NCI-H526 (cell line): ENCODE data around the gene KLF5.

Experiments
- DNase-seq, 2 experiments: peaks; one replicate each; lab custom pipeline; 2025; lab: John Stamatoyannopoulos, UW

The KLF5 gene

DNA sequence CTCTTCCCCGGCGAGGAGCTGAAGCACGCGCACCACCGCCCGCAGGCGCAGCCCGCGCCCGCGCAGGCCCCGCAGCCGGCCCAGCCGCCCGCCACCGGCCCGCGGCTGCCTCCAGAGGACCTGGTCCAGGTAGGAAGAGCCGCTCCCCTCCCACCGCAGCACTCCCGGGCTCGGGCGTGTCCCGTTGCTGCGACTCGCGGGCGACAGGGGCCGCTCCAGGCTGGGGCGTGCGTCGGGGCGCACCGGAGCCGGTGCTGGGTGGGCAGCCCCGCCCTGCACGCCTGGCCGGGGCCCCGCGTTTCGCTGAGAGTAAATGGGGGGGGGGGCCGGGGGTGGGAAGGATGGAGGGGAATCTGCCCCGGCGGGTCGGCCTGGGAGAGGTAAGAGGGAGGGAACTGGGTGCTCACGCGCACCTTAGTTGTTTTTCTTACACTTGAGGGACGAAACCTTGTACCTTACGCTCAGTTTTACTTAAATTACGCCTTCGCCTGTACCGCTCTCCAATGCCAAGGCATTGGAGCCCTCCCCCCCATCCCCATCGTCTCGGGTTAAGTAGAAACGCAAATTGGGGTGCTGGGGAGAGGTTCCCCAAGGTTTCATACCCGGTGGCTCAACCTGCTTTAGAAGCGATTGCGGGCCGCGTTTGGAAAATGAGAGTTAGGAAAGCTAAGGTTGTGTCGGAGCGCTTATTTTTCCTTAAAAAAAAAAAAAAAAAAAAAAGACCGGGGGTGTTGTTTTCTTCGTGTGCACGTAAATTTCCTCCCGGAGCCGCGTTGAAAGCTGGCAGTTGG, 850 bp downstream of the KLF5 start:
- DNase-seq = peak; percentile 34 to 94

DNA sequence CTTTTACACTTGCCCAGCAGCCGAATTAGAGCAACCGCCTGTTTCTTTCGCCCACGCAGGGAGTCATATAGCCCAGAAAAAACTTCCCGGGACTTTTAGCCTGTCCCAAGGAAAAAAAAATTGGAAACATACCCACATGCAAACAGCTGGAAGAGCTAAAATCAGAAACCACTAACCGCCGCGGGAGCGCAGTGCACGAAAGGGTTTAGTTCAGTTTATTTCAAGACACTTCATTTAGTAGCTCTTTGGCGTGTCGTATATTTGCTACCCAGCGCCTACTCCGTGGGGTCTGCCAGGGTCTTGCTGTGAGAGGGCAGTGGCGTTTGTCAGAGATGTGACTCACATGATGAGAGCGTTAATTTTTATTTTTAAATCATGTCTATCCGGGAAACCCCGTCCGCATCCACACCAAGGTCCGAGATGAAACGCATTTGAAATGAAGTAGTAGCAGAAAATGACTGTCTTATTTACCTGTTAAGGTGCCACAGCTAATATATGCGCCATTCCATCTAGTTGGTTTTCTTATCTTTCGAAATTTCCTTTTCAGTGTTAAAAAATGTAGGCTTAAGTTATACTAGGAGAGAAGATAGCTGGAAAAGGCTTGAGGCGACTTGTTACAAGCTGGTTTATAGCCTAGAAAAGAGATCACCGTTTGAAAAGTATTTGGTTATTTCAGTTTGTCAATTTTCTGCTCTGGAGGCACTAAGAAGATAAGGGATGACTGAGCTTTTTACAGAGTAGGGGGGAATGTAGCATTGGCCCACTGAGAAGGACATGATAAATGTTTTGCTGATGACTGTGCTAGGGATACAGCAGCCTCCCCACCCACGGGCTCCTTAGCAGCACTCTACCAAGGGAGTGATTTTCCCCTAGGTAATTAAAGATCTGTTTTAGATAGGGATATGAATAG, 1.7 kb downstream of the KLF5 start:
- DNase-seq = peak in 1 of 2 experiments; percentile 72

DNA sequence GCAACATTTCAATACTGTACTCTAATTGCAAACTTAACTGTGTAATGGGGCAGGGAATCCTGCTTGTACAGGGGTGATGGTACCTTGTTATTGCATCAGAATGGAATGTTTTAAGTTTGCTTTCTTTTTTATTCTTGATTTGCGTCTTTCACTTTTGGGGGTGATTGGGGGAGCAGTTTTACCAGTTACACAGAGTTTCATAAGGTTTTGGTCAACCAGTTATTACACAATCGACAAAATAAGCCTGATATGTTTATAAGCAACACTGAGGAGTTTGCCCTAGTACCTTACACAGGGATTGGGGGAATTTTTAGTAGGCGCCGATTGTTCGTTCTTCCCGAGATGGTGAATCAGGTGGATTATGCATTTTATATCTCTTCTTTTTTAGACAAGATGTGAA, 2.7 kb downstream of the KLF5 start:
- no peak for DNase-seq

DNA sequence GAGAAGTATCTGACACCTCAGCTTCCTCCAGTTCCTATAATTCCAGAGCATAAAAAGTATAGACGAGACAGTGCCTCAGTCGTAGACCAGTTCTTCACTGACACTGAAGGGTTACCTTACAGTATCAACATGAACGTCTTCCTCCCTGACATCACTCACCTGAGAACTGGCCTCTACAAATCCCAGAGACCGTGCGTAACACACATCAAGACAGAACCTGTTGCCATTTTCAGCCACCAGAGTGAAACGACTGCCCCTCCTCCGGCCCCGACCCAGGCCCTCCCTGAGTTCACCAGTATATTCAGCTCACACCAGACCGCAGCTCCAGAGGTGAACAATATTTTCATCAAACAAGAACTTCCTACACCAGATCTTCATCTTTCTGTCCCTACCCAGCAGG, 3.1 kb downstream of the KLF5 start:
- peak; percentile 49 to 50 for DNase-seq

DNA sequence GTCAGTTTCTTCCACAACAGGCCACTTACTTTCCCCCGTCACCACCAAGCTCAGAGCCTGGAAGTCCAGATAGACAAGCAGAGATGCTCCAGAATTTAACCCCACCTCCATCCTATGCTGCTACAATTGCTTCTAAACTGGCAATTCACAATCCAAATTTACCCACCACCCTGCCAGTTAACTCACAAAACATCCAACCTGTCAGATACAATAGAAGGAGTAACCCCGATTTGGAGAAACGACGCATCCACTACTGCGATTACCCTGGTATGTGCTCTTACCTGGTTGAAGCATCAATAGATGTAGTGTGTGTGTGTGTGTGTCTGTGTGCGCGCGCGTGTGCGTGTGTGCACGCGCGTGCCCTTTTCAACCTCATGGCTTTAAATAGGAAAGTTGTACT, 3.7 kb downstream of the KLF5 start:
- DNase-seq = peak in 1 of 2 experiments; percentile 38

DNA sequence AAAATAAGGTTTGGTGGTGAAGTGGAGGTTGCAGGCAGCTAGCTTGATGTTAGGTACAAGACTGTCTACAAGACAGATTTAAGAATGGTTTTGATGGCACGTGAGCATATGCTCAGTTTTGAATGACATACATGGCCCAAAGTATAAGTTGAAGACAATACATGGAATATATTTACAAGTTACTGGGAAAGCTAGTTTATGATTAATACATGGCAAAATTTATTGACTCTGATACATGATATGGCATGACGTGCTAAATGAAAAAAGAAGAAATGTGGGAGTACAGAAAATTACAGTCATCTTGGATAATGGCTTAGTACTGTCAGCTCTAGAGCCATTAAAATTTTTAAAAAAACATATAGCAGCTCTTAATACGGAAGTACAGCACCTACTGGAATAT, 4.4 kb downstream of the KLF5 start:
- no peak for DNase-seq

DNA sequence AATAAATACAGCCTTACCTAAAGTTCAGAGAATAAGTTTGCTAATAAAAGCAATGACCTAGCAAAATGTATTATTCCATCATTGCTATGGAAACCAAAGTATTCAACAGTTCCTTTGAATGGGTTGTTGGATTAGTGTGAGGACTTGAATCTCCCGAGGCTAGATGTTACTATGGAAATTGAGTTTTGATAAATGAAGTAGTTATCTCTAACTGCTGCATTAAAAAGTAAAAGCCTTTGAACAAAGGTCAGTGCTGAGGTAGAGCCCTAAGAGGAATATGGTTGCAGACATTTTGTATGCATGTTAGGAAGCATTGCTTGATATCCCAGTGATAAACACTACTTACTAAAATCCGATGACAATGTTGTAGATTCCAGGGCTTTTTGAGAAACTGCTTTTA, 6.2 kb downstream of the KLF5 start:
- peak; percentile 39 to 54 for DNase-seq

DNA sequence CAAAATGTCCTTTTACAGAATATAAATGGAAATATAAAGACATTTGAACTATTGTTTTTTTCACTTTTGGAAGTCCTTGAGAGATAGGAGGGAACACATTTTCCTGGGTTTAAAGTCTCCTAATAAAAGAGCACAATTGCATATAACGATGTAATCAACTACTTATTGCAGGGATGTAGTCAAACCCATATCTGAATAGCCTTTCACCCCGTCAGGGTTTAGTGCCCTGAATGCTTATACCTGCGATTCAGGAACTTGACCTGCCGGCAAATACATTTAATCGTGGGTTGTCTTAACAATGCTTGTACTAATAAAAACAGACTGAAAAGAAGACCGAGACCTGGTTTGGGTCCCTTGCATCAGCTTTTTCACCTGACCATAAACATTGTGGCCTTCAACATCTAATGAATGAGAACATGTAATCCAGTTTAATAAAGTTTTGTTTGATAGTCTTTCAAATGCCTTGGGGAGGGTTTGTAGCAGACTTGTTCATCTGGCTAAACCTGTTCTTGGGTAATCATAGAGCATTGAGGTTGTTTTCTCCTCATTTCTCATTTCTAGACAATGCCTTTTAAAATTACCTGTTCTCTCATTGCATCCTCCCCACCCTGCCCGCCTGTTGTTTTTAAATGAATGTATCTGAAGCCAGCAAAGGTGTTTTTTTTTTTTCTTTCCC, 7.0 kb downstream of the KLF5 start:
- peak; percentile 87 to 91 for DNase-seq

DNA sequence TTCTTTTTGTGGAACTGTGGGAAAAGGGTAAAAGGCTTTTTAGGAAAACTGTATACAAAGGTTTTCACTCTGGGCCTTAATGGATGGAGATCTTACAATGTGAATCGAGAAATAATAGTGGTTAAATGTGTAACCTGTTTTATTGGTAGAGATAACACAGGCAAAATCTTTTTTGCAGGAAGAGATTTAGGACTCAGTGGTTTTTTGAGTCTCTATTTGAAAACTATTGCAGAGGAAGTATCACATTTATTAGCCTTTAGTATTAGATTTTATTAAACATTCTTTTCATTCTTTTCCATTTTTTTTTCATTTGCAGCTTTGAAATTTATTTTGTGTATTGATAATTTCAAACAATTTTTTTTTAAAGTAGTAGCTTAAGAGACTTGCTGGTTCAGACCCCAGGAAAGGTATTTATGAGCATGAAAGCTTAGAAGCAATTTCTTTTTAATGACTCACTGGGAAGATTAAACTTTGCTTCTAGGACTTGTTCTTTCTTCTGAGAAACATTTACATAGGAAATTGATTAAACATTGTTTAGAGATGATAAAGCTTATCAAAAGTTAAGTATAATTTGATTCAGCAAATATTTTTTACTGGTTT, 10.5 kb downstream of the KLF5 start:
- DNase-seq = no peak

DNA sequence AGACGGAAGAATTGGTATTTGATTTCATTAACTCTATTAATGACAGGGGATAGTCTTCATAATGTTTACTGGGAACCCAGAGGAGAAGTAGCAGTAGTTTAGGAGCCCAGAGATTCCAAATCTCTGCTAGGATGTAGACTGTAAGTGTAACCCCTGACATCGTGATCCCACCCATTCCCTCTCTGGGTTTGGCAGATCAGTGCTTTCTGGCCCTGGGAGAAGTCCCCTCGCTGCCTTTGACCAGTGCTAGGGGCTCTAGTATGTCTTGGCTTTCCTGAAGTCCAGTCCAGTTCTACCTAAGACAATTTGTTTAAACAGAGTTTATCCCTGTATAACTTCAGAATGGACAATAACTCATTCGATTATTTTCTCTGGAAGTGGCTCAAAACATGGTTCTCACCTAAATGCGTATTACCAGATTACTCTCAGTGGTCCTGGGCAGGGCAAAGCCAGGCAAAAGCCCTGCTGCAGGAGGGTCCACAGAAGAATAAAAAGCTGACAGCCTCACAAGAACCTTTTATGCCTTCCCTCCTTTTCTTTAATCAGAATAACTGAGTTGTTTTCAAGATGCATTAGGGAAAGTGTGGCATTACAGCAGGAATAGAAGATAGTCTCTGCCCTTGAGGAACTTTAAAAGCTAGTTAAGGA, 11.8 kb downstream of the KLF5 start:
- no peak for DNase-seq

DNA sequence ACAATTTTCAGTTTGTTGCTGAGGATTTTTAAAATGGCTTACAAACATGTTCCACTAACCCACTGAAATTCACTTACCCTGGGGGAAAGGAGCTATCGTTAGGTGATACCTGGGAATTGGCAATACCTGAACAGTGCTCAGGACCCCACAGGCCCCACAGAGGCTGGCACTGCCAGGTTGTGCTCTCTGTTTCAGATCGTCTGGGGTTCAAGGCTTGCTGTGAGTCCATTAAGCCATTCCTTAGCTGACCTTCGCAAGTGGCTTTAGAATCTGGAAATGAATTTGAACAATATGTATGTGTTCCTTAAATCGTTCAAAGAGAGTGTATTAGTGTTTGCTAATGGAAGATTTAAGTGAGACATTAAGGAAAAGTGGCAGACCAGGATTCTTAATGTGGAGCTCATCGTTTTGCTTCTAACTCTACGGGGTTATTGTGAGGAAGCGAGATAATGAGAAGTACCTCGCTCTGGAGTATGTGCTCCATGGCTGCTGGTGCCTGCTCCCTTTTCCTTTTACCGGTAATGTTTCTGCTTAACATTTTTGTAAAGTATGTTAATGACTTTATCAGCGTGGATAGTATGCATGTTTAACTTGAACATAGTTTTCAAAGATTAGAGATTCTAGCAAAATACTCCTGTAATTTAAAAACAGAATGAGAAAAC, 13.6 kb downstream of the KLF5 start:
- DNase-seq = no peak

DNA sequence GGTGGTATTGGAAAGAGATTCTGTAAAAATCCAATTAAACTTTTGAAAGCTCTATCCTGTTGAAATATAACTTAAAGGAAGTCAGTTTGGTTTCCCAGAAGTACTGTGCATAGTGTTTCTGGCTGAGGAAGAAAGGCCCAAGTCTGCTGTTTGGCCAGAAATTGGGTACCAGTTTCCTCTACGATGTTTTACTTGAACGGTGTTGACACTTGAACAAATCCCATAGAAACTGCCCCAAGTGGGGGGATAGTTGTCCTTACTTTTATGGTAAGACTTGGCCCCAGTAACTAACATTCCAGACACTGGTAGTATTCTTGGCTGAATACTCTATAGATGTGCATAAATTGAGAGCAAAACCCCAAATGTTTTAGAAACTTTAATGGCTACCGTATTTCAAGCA, 14.2 kb downstream of the KLF5 start:
- no peak for DNase-seq

DNA sequence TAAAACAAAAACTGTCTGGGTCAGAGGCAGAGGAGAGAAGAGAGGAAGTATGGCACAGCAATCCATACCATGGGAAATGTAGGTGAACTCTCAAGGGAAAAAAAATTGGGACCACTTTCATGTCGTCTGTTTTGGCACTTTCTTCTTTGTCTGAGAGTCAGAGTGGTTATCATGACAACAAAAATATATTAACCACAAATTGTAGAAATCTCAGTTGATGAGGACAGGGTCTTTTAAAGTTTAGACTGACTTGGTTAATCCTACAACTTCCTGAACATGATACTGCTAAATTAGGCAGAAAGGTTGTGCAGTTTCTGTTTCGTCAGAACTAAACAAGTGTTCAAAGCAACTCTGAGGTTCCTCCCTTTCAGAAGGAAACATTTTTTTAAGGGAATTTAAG, 15.2 kb downstream of the KLF5 start:
- no peak for DNase-seq

DNA sequence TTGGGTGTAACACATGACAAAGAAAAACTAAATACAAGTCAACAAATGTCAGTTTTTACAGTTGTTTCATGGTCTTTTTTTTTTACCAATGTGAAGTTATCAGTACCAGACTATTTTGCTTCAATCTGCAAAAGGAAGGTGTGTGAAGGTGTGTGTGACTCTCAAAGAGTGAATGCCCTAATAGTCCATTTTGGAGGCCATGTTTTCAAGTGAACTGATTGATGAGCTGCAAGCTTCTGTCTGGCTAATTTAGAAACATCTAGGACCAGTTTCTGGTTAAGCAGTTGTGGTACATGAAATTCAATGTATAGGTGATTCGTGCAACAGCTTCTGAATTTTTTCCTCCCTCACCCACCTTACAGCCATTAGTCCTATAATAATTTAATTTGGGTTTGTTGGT, 16.1 kb downstream of the KLF5 start:
- no peak for DNase-seq

DNA sequence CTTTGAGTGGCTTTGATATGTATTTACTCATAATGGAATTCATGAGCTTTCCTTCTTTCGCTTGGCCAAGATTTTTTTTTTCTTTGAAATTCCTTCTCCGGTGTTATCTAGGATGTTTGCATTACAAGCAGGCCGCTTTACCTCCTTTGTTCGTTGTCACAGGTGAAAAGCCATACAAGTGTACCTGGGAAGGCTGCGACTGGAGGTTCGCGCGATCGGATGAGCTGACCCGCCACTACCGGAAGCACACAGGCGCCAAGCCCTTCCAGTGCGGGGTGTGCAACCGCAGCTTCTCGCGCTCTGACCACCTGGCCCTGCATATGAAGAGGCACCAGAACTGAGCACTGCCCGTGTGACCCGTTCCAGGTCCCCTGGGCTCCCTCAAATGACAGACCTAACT, 16.7 kb downstream of the KLF5 start:
- no peak for DNase-seq

DNA sequence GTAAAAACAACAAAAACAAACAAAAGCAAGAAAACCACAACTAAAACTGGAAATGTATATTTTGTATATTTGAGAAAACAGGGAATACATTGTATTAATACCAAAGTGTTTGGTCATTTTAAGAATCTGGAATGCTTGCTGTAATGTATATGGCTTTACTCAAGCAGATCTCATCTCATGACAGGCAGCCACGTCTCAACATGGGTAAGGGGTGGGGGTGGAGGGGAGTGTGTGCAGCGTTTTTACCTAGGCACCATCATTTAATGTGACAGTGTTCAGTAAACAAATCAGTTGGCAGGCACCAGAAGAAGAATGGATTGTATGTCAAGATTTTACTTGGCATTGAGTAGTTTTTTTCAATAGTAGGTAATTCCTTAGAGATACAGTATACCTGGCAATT, 17.1 kb downstream of the KLF5 start:
- DNase-seq = peak in 1 of 2 experiments; percentile 26

DNA sequence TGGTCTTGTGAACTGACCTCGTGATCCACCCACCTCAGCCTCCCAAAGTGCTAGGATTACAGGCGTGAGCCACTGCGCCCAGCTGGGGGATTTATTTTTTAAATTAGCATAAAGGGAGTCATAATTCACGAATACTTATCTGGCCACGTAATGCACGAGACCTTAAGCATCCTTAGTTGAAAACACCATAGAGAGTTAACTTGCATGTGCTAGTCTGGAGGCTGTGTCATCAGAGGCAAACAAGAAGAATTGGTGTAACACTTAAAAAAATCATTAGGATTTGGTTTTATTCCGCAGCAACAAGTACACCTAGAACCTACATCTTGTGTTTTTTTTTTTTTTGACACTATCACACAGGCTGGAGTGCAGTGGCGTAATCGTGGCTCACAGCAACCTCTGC, 19.1 kb downstream of the KLF5 start:
- no peak for DNase-seq

DNA sequence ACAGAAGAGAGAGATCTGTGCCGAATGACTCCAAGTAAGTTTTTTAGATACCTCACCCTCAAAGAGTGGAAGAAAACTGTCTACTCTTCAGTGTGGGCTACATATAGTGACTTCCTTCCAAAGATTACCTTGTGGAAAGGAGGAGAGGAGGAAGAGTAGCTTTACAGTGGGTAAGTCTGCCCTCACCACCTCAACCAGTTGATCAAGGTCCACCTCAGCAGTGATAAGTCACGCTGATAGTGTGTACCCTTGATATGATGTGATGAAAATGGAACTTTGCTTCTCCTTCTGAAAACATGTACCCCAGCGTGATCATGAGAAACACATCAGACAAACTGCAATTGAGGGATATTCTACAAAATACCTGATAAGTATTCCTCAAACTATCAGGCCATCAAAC, 20.6 kb downstream of the KLF5 start:
- DNase-seq = no peak

DNA sequence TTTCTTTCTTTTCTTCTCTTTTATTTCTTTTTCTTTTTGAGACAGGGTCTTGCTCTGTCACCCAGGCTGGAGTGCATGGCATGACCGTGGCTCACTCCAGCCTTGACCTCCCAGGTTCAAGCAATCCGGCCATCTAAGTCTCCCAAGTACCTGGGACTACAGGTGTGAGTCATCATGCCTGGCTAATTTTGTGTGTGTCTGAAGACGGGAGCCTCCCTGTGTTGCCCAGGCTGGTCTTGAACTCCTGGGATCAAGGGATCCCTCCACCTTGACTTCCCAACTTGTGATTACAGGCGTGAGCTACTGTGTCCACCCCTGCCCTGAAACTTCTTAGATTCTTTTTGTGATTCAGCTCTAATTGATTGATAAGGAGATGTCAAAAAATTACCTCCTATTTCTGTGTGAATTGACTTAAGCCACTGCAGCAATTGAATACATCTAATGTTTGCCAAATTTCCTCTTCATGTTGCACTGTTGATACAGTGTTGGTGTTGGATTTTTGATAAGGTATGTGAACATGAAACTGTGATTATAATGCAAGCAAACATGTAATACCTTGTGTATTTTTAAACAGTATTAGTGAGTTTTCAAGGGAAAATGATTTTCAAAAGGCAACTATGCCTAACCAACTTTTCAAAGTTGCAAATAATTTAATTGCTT, 22.6 kb downstream of the KLF5 start:
- DNase-seq = no peak

DNA sequence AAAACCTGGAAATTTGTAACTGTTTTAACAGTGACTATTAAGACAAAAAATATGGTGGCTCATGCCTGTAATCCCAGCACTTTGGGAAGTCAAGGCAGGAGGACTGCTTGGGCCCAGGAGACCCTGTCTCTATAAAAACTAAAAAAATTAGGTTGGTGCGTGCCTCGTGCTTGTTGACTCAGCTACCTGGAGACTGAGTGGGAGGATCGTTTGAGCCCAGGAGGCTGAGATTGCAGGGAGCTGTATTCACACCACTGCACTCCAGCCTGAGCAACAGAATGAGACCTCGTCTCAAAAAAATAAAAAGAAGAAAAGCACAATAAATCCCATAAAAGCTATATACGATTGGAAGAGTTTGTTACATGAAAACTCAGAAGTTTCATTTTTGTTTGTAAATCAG, 23.7 kb downstream of the KLF5 start:
- DNase-seq = no peak

DNA sequence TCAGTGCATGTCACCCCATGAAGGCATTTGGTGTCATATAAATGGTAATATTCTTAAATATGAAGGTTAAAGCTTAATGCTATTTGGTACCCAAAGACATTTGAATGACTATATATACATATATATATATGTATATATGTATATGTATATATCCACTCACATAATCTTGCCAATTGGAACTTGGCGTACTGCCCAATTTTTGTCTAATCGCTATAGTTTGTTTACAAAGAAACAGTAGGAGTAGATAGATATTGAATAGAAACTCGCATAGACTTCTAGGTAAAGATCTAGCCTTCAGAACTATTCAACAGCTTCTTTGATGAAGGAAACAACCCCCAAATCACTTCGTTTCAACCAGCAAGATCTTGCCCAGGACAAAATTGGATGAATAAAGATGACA, 24.1 kb downstream of the KLF5 start:
- no peak for DNase-seq
